NB4 (cell line): ENCODE data around the gene PRPH2.

ENCODE experiments used
- CTCF ChIP-seq: IDR thresholded peaks from one replicate; pipeline ENCODE4 v1.5.1; 2012; ENCODE audit warnings: low read depth, low read length
- MAX ChIP-seq: IDR thresholded peaks from 2 replicates; pipeline ENCODE4 v1.6.1; 2011; ENCODE audit warnings: low read depth, low read length
- MYC ChIP-seq: IDR thresholded peaks from 2 replicates; pipeline ENCODE4 v1.6.1; 2011; ENCODE audit warnings: low read depth, low read length
- POLR2A ChIP-seq: IDR thresholded peaks from 2 replicates; pipeline ENCODE4 v1.6.1; 2011; ENCODE audit warnings: mild to moderate bottlenecking; ENCODE audit not compliant: insufficient read length; ENCODE audit errors: extremely low read depth

GRCh38 chr6:42652024-42652746, 70.2 kb downstream of the PRPH2 start:
- TF ChIP-seq CTCF (no peak), POLR2A (no peak), MAX (no peak), MYC (no peak)
